Amniotic epithelial cell (primary cell): ENCODE results near the gene CACTIN.

Experiments
- DNase-seq: peaks from one replicate; pipeline ENCODE4 v3.0.0-alpha.2; 2010; ENCODE audit warnings: low read depth

CACTIN gene

DNA sequence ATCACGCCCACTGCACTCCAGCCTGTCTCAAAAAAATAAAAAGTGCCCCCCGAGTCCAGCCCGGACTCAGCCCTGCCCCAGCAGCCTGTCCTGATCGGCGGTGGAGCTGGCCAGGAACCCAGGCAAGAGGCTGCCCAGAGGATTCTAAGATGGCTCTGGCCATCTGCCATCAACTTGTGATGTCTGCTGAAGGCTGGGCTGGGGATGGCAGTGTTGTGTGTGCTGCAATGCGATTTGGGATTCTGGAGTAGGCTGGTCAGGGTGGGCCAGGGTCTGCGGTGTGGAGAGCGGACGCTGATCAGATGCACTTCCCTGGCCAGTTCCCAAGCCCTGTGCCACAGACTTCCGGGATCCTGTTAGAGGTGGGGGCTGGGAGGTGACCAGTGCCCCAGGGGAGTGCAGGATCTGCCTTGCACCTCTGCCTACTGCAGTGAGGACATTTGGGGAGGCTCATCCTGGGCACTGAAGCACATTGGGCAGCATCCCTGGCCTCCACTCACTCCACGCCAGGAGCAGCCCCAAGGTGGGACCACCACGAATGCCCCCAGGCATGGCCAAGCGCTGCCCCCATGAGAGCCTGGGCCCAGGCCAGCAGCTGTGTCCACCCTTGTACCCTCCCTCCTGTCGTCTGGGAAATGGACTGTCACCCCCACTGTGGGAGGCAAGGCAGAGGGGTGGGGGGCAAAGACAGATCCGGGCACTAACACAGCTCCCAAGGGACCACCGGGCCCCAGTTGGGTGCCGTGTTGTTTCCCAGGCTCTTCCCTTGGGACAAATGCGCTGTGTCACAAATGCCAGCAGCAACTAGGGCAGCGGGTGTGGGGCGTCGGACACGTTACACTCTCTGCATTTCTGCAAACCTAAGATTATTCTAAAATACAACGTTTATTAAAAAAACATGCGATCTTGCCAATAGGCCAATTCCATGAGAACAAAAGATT lies 16.5 kb downstream of the CACTIN start:
- DNase-seq: no peak

DNA sequence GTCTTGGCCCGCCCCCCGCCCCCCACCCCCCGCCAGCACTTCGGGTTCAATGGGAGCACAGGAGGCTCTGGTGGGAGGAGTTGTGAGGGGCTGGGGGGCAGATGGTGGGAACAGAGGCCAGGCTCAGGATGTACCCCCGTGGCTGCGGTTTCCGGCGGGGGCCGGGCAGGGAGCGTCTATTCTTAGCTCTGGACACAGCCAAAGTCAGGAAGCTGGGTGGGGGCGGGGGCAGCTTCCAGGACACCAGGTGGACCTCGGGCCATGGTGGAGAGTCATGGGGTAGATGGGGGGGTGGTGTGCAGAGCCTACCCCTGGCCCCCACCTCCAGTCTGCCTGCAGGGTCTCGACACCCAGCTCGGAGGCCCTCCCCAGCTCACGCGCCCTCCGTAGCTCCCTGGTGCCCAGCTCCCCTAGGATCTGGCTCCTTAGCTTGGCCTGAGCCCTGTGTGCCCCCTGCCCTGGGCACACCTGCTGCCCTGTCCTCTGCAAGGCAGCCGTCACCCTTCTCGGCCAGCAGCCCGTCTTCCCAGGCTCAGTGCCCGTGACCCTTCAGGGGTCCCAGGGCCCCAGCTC lies 17.8 kb downstream of the CACTIN start:
- no peak for DNase-seq

DNA sequence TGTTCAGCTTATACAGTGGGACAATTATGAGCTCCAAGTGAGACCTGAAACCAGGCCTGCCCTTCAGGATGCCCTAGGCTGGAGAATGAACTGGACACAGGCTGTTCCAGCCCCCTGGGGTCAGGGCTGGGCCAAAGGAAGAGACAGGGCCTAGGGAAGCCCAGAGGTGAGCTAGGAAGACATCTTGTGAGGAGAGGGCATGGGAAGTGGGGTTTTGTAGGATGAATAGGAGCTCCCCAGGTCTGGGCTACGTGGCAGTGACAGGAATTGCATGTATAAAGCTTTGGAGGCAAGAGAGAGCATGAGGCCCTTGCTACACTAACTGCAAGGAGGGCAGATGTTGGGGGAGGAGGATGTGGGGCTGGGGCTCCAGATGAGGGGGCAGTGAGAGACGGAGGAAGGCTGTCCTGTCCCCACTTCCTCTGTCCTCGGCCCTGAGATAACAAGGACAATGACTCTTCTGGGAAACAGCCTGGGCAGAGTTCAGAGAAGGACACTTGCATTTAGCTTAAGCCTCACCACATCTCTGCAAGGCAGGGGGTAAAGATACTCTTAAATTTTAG lies 18.4 kb downstream of the CACTIN start:
- DNase-seq: no peak

DNA sequence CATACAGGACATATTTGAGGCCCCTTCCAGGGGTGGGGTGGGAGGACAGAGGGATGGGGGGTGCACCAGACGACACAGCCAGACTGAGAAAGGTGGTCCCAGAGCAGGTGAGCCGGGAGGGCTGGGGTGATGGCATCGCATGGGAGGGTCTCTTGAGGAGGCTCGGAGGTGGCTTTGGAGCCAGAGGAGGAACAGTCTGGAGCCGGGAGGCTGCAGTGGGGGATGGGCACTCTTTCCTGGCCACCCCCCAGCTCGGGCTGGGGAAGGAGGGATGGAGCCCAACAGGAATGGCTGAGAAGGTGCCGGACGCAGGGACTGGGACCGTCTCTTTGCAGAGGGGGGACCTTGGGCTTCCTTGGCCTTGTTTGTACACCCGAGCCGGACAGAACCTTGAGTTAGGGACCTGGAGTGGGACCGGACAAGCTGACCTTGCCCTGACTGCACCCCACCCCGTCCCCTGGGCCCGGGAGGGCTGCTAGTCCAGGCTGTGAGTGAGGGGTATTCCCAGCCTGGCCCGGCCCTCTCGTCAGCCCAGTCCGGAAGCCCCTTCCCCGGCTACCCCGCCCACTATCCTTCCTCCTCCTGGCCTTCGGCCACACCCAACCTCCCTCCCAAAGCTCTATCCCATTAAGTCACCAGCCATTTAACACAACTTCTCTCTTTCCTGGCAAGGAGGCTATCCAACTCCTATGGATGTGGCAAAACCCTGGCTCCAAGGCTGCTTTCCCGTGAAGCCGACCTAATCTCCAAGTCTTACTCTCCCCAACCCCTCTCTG lies 19.1 kb downstream of the CACTIN start:
- no peak for DNase-seq

DNA sequence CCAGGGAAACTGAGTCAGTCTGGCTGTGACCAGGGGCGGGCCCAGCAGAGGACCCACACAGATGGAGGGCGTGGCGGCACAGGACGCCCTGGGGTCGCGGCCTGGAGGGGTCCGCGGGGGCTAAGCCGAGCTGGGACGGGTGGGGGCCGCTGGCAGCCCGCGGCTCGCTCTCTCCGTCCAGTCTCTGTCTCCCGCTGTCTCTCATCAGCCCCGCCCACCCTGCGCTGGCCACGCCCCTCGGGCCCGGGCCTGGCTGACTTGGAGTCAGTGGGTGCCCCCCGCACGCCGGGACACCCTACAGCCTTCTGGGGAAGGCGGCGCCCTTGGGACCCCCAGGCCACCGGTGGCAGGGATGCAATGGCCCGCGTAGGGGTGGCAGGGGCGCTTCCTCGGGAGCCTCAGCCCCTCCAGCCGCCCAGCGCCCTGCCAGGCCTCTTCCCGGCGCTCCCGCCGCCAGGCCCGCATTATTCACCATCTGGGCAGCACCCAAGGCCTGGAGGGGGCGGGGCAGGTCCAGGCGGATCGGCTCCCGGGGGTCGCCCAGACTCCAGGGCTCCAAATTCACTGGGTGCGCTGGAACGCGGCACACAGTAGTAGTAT lies 19.8 kb downstream of the CACTIN start, which contains the start of gene TBXA2R:
Gene TBXA2R (minus strand): TSS at position 186 of the 600 bp plus-strand sequence. CDS start 6,241 bp downstream, outside the sequence.
- DNase-seq: peak; percentile 50

DNA sequence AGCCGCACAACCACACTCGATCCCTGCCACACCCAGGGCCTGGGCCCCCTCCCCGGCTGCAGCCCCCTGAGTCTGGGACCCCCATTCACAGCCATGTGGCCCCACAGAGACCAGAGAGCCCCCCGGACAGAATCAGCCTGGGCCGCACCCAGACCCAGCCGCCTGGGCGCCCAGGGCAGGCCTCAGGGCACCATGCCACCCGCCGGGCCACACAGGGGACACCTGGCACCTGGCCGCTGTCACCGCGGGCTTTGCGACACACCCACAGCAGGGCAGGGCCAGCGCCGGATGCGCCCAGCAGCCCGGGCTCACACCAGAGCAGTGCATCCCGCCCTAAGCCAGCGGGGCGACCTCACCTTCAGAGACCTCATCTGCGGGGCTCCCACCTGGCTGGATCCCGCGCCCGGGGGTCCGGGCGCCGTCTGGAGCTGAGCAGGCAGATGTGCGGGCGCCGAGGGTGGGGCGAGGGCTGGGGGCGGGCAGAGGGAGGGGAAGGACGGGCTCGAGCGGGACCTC lies 20.4 kb downstream of the CACTIN start:
- no peak for DNase-seq

DNA sequence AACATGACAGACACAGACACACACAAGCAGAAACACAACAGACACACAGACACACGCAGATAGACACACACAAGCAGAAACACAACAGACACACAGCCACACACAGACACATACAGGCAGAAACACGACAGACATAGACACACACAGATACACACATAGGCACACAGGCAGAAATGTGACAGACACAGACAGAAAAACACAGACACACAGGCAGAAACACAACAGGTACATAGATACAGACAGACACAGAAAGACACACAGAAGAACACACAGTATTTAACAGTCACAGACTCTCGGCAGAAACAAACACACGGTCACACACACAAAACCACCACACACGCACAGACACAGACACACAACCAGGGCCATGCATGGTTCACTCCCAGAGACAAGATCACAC lies 20.8 kb downstream of the CACTIN start:
- DNase-seq: no peak

DNA sequence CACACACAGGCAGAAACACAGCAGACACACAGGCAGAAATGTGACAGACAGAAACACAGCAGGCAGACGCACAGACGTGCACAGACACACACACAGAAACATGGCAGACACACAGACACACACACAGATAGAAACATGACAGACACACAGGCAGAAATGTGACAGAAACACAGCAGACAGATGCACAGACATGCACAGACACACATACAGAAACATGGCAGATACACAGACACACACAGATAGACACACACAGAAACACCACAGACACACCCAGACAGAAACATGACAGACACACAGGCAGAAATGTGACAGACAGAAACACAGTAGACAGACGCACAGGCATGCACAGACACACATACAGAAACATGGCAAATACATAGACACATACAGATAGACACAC lies 21.2 kb downstream of the CACTIN start:
- no peak for DNase-seq

DNA sequence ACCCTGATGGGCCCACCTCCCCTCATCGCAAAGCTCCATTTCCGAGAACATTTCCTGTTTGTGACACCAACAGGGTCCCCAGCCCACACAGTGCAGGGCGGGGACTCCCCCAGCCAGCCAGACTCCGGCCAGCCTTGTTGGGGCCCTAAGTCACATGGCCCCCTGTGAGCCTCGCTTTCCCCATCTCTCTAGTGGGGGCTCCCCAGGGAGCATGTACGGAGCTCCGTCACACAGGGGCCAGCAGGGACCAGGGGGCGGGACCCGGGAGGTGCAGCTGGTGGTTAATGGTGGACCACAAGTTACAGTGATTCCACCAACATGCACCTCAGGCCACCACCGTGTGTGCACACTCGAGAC lies 21.6 kb downstream of the CACTIN start:
- DNase-seq: no peak

DNA sequence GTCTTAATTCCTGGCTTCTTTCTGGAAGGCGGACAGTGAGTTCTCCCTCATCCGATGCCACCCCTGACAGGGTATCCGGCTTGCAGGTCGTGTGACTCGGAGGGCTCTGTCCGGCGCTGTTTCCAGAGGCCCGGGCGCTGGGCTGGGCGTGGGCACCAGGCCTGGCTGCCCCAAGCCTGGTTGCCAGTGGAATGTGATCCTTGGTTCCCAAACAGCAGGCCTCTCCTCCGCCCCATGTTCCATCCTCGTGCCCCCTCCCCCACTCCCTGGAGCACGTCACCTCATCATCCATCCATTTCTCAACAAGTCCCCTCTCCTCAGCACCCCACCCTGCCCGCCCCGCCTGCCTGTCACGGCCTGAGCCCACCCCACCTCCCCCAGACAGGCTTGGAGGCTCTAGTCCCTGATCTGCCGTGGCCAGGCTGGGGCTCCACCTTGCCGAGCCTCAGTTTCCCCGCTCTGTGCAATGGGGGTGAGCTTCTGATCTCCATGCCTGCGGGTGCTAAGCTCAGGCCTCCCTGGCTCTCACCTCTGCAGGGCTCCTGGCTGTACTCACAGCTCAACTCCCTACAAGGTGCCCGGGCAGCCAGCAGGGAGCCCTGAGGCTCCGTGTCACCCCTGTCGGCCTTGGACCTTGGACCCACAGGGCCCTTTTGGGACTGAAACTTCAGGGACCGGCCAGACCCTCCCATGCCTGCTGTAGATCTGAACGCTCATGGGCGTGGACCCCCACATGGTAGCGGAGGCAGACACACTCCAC lies 22.2 kb downstream of the CACTIN start:
- no peak for DNase-seq

DNA sequence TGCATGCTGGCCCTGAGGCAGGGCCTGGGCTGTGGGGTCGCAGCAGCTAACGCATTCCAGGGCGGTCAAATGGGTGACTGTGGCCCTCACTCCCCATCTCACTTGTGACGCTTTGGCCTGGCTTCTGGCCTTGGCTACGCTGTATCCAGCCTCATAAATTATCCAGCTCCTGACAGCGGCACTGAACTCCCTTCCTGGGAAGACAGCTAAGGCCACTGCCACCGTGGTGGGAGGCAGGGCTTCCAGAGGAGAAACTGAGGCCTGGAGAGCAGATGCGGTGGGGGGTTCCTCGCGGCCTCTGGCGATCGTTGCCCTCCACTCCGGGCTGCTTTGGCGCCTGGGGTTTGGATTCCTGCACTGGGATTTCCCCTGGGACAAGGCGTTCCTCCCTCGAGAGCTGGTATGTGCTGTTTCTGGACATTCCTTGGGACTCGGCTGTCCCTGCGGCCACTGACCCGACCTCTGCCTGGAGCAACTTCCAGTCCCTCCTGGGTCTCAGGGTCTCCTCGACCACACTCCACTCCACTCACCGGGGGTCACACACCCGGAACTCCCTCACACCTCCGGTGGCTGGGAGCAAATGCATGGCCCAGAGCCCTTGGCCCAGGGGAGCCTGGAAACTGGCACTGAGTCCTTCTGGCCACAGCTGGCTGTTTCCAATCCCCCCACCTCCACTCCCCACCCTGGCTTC lies 23.3 kb downstream of the CACTIN start:
- no peak for DNase-seq

DNA sequence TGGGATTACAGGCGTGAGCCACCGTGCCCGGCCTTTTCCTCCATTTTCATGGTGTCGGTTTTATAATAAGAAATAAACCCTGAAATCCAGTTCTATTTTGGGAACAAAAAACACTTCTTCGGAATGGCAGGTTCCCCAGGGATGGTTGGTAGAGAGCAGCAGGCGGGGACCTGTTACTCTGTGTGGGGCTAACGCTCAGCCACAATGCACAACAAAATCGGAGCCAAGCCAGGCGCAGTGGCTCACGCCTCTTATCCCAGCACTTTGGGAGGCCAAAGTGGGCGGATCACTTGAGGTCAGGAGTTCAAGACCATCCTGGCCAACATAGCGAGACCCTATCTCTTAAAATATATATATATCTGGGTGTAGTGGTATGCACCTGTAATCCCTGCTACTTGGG lies 25.6 kb downstream of the CACTIN start:
- DNase-seq: no peak

DNA sequence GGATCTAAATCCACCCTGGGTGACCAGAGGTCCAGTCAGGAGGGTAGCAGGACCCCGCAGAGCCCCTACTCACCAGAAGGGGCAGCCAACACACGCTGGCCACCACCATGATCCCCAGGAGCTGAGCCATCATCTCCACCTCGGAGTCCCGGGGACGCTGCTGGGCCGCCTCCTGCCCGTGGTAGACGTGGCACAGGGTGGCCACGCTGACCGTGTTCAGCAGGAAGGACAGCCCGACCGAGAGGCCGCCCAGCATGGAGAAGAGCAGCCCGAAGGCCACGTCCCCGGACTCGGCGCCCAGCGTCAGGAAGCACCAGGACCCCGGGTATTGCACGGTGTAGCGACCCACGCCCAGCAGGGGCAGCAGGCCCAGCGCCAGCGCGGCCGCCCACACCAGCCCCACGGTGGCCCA lies 26.8 kb downstream of the CACTIN start:
- DNase-seq: no peak

DNA sequence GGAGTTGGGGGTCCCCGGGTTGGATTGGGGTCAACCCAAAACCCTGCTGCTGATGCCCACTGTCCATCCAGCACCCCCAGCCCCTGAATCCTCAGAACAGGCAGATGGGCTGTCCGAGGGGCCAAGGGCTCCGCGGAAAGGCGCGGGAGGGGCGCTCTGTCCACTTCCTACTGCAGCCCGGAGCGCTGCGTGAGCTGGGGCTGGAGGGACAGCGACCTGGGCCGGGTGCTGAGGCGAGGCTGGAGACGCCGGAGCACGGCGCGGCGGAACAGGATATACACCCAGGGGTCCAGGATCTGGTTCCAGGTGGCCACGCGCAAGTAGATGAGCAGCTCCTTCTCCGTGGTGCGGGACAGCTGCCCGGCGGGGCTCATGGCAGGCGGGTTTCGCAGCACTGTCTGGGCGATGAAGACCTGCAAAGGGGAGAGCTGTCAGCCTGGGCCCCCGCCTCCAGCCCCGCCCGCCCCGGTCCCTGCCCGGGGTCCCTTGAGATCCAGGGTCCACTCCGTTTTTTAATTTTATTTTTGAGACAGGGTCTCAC lies 31.0 kb downstream of the CACTIN start:
- no peak for DNase-seq

DNA sequence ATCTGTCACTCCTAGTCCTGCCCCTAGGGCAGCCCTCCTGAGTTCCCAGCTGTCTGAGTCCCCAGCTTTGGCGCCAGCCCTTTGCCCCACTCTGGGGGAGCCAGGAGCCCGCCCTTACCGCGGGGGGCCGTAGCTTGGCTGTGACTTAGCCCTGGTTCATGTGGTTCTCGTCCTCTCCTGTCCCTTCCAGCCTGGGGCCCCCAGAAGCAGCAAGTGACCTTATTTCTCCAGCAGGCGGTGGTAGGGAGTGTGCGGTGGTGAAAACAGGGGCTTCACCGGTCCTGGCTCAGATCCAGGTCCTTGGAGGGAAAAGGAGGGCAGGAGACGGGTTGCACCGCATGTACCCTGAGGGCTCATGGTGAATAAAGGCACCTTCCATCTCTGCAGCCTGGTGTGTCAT lies 33.4 kb downstream of the CACTIN start:
- no peak for DNase-seq

DNA sequence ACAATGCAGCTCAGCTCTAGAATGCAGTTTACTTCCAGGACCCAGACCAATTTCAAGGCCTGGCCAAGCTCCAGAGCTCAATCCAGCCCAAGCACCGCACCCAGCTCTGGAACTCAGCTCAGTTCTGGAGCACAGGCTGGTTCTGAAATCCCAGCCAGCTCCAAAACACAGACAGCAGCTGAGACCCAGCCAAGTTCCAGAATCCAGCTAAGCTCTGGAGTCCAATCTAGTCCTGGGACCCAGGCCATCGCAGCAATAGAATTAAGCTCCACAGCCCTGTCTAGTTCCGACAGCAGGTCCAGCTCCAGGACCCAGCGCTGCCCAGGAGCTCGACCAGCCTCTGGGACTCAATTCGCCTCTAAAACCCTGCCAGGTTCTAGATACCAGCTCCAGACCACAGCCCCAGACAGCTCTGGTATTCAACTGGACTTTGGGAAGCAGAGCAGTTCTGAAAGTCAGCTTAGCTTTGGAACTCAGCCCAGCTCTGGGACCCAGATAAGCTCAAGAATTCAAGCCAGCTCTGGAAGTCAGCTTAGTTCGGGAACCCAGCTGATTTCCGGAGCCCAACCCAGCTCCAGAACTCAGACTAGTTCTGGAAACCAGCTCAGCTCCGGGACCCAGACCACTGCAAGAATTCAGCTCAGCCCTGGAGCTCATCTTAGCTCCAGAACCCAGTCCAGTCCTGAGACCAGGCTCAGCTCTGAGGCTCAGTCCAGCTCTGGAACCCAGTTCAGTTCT lies 34.5 kb downstream of the CACTIN start:
- no peak for DNase-seq

DNA sequence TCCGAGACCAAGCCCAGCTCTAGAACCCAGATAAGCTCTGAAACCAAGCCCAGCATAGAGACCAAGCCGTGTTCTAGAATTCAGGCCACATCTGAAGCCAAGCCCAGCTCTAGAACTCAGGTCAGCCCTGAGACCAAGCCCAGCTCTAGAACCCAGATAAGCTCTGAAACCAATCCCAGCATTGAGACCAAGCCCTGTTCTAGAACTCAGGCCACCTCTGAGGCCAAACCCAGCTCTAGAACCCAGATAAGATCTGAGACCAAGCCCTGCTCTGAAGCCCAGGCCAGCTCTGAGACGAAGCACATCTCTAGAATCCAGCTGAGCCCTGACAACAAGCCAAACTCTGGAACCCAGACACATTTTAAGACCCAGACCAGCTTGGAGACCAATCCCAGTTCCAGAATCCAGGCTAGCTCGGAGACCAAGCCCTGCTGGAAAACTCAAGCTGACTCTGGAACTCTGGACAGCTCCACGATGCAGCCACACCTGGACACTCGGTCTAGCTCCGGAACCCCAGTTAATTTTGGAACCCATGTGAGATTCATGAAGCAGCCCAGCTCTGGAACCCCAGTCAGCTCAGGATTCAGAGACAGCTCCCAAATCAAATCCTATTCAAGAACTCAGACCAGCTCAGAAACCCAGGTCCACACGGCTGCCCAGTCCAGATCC lies 35.5 kb downstream of the CACTIN start:
- DNase-seq: no peak

DNA sequence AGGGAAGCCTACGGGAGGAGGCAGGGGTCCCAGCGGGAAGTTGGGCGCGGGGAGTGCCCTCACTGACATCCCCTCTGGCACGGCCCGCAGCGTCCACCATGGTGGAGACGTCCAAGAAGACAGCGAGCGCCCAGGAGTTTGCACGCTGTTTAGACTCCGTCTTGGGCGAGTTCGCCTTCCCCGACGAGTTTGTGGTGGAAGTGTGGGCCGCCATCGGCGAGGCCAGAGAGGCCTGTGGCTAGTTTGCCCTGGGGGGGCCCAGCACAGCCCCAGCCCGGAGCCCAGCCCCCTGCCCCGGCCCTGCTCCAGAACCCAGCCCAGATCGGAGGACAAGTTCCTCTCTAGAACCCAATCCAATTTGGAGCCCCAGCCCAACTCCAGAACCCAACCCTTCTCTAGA lies 36.6 kb downstream of the CACTIN start:
- DNase-seq: no peak

DNA sequence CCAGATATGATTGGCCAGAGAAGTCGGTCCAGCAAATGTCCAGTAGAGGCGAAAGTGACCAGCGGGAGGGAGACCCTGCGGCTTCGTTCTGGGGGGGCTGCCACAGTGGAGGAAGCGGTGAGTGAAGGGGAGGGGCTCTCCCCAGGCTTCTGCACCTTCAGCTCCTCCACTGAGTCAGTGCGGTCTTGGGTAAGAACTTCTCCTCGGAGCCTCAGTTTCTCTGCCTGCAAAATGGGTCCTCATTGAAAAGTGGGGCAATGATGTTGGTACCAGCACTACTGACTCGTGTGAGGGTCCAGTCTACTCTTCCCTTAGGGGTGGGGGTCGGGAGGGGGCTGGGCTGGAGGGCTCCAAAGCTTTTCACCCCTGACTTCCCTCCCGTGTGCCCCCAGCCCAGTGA lies 37.2 kb downstream of the CACTIN start:
- DNase-seq: no peak
